ENCODE measurements around the gene TMEM178B. TPM values are rescaled to one million over a fixed set of nuclear protein-coding genes. Genes with fewer than 3 reads are reported as not detected.
"Not testable (repeated sequence)": the region's sequence is repeated elsewhere in the genome, so short reads cannot be mapped to it uniquely, and the experiment has no call there.

The TMEM178B gene
- total RNA-seq, 1 experiment from 2014 or later = 0.11 TPM

GRCh38 chr7:141191277-141191676, 117.4 kb downstream of the TMEM178B start:
- no peaks in the 10 kb centered on the region for H3K9me3 ChIP-seq
- TF ChIP-seq CTCF (IDR thresholded peaks at IDR 0.05; ENCODE audit: insufficient read depth in 1 of 2, low read depth in 1 of 2, low read length in 1 of 2, severe bottlenecking in 1 of 2, unreplicated experiment in 1 of 2) = no peak
- no peaks in the 10 kb centered on the region for H3K36me3 ChIP-seq (ENCODE audit: control insufficient read depth, insufficient read depth, low read length)
- H3K9me3 Mint-ChIP-seq (ENCODE audit: unreplicated experiment) = no peaks in the 10 kb centered on the region
- no peak for DNase-seq
- intact Hi-C loops (cut with micrococcal nuclease; ENCODE audit: unreplicated experiment) = no loop called here
- H3K27me3 ChIP-seq (replicated peaks; ENCODE audit: control insufficient read depth, insufficient read depth, low read length) = no peaks in the 10 kb centered on the region; the same call in 1 of the 2 replicates
- H3K36me3 Mint-ChIP-seq (ENCODE audit: insufficient read depth, unreplicated experiment) = no peaks in the 10 kb centered on the region
- CTCF ChIA-PET = no interaction called here
- BruUV-seq (replicated peaks) = no TSS peak
- H3K4me1 Mint-ChIP-seq (ENCODE audit: low read depth, unreplicated experiment) = no peaks in the 10 kb centered on the region
- no peak overlapping the region for H3K4me3 ChIP-seq (ENCODE audit: low read depth, low read length)
- H3K27ac Mint-ChIP-seq (ENCODE audit: unreplicated experiment) = no peak overlapping the region
- no peaks in the 10 kb centered on the region for H3K4me1 ChIP-seq
- peaks cover 17% of the 10 kb centered on the region for H3K27me3 Mint-ChIP-seq (ENCODE audit: insufficient read depth, unreplicated experiment)
- POLR2A ChIA-PET = no interaction called here
- H3K4me3 Mint-ChIP-seq (ENCODE audit: unreplicated experiment) = no peak overlapping the region

- Histone ChIP-seq H3K4me1 (no peaks in the 10 kb centered on the region), H3K9me3 (no peaks in the 10 kb centered on the region), H3K36me3 (ENCODE audit: control insufficient read depth, insufficient read depth, low read length) (no peaks in the 10 kb centered on the region), H3K27me3 (replicated peaks; ENCODE audit: control insufficient read depth, insufficient read depth, low read length) (no peaks in the 10 kb centered on the region; the same call in 1 of the 2 replicates), H3K4me3 (ENCODE audit: low read depth, low read length) (no peak overlapping the region)
- CTCF ChIA-PET = no interaction called here
- Mint-ChIP-seq H3K27ac (ENCODE audit: unreplicated experiment) (no peak overlapping the region), H3K9me3 (ENCODE audit: unreplicated experiment) (no peaks in the 10 kb centered on the region), H3K4me1 (ENCODE audit: low read depth, unreplicated experiment) (no peaks in the 10 kb centered on the region), H3K4me3 (ENCODE audit: unreplicated experiment) (no peak overlapping the region), H3K27me3 (ENCODE audit: insufficient read depth, unreplicated experiment) (peaks cover 22% of the 10 kb centered on the region), H3K36me3 (ENCODE audit: insufficient read depth, unreplicated experiment) (no peaks in the 10 kb centered on the region)
- DNase-seq = no peak
- no peak for TF ChIP-seq CTCF (IDR thresholded peaks at IDR 0.05; ENCODE audit: insufficient read depth in 1 of 2, low read depth in 1 of 2, low read length in 1 of 2, severe bottlenecking in 1 of 2, unreplicated experiment in 1 of 2)
- intact Hi-C loops (cut with micrococcal nuclease; ENCODE audit: unreplicated experiment) = no loop called here
- POLR2A ChIA-PET = no interaction called here
- no TSS peak for BruUV-seq (replicated peaks)
Measured at GRCh38 chr7:141193066-141193465, 119.2 kb downstream of the TMEM178B start.

- CTCF ChIA-PET = not testable (repeated sequence)
Measured at GRCh38 chr7:141195722-141196121, 121.9 kb downstream of the TMEM178B start.

More at GRCh38 chr7:141195722-141196121, 121.9 kb downstream of the TMEM178B start:
- H3K27me3 ChIP-seq (replicated peaks; ENCODE audit: control insufficient read depth, insufficient read depth, low read length); H3K4me1 ChIP-seq; BruUV-seq (replicated peaks); H3K4me3 ChIP-seq (ENCODE audit: low read depth, low read length); H3K9me3 ChIP-seq; H3K4me3 Mint-ChIP-seq (ENCODE audit: unreplicated experiment); intact Hi-C loops (cut with micrococcal nuclease; ENCODE audit: unreplicated experiment); H3K4me1 Mint-ChIP-seq (ENCODE audit: low read depth, unreplicated experiment); H3K27ac Mint-ChIP-seq (ENCODE audit: unreplicated experiment); DNase-seq; H3K36me3 ChIP-seq (ENCODE audit: control insufficient read depth, insufficient read depth, low read length); H3K36me3 Mint-ChIP-seq (ENCODE audit: insufficient read depth, unreplicated experiment); H3K9me3 Mint-ChIP-seq (ENCODE audit: unreplicated experiment); POLR2A ChIA-PET: not testable (repeated sequence)
- H3K27me3 Mint-ChIP-seq (ENCODE audit: insufficient read depth, unreplicated experiment) = peaks cover 29% of the 10 kb centered on the region

All from Caco-2 (cell line).